WTC11 (cell line): Measurements from ENCODE around the gene ZNF649. TPM values are rescaled to one million over a fixed set of nuclear protein-coding genes. Genes with fewer than 3 reads are reported as not detected.

Experiments used
- ATAC-seq: fragments of 200-7000 bp; cut with Tn5 transposase; 2 replicates; pipeline ENCODE4 v1.10.0; 2021; ENCODE audit warnings: mild to moderate bottlenecking, moderate library complexity
- CTCF ChIA-PET: fragments of 300-600 bp; sonication (Branson Sonifier 250); formaldehyde crosslinking; loops from one replicate; lab custom pipeline; 2021; ENCODE audit warnings: antibody characterized with exemption; lab: Charles Lee
- POLR2A ChIA-PET: fragments of 350-600 bp; sonication (Branson Sonifier 250); formaldehyde crosslinking; loops from one replicate; lab custom pipeline; 2021; ENCODE audit warnings: antibody characterized with exemption; lab: Charles Lee
- DNase-seq: peaks from one replicate; pipeline ENCODE4 v3.0.0; 2021; ENCODE audit warnings: low spot score
- H3K27ac Mint-ChIP-seq: 2 replicates; pipeline ENCODE4 v1.8.0; 2021; ENCODE audit warnings: mixed read lengths
- H3K27me3 Mint-ChIP-seq: 2 replicates; pipeline ENCODE4 v1.8.0; 2021; ENCODE audit warnings: low read depth, mild to moderate bottlenecking, moderate library complexity, mixed read lengths
- H3K36me3 Mint-ChIP-seq: 2 replicates; pipeline ENCODE4 v1.8.0; 2021; ENCODE audit warnings: mixed read lengths
- H3K4me1 Mint-ChIP-seq: 2 replicates; pipeline ENCODE4 v1.8.0; 2022; ENCODE audit warnings: mixed read lengths
- H3K4me3 Mint-ChIP-seq: 2 replicates; pipeline ENCODE4 v1.8.0; 2021; ENCODE audit warnings: mild to moderate bottlenecking, moderate library complexity, mixed read lengths
- H3K9me3 Mint-ChIP-seq: 2 replicates; pipeline ENCODE4 v1.8.0; 2021; ENCODE audit warnings: mixed read lengths
- CREB1 ChIP-seq: sonication (generic); formaldehyde crosslinking; IDR thresholded peaks from 2 replicates; pipeline ENCODE4 v1.8.0; 2023; ENCODE audit warnings: mild to moderate bottlenecking, missing genetic modification reagents
- CREM ChIP-seq: sonication (generic); formaldehyde crosslinking; IDR thresholded peaks from 2 replicates; pipeline ENCODE4 v1.8.1; 2022; ENCODE audit warnings: mild to moderate bottlenecking, missing genetic modification reagents, moderate library complexity
- EMX1 ChIP-seq: fragments of 250-450 bp; sonication (Bioruptor Pico); IDR thresholded peaks from 2 replicates; pipeline ENCODE4 v1.8.0; 2021; ENCODE audit warnings: mild to moderate bottlenecking
- FOXK1 ChIP-seq: sonication (generic); formaldehyde crosslinking; IDR thresholded peaks from 2 replicates; pipeline ENCODE4 v1.8.0; 2022; ENCODE audit warnings: mild to moderate bottlenecking, moderate library complexity, missing genetic modification reagents
- GRHL2 ChIP-seq: fragments of 250-450 bp; sonication (Bioruptor Pico); IDR thresholded peaks from 2 replicates; pipeline ENCODE4 v1.8.0; 2022; ENCODE audit warnings: mild to moderate bottlenecking, moderate library complexity; ENCODE audit not compliant: insufficient replicate concordance, severe bottlenecking
- JUN ChIP-seq: sonication (generic); formaldehyde crosslinking; IDR thresholded peaks from 2 replicates; pipeline ENCODE4 v1.8.0; 2023; ENCODE audit warnings: mild to moderate bottlenecking, missing genetic modification reagents
- MAX ChIP-seq: sonication (generic); formaldehyde crosslinking; IDR thresholded peaks from 2 replicates; pipeline ENCODE4 v1.8.0; 2022; ENCODE audit warnings: mild to moderate bottlenecking, missing genetic modification reagents
- NFATC4 ChIP-seq: fragments of 250-450 bp; sonication (Bioruptor Pico); IDR thresholded peaks from 2 replicates; pipeline ENCODE4 v1.9.0; 2021; ENCODE audit warnings: mild to moderate bottlenecking
- NFYB ChIP-seq: sonication (generic); formaldehyde crosslinking; conservative IDR thresholded peaks from 2 replicates; pipeline ENCODE4 v1.8.0; 2022; ENCODE audit warnings: low read depth, missing genetic modification reagents
- OVOL2 ChIP-seq: fragments of 250-450 bp; sonication (Bioruptor Pico); IDR thresholded peaks from 2 replicates; pipeline ENCODE4 v1.9.0; 2021; ENCODE audit warnings: mild to moderate bottlenecking, borderline replicate concordance
- RORB ChIP-seq: fragments of 250-450 bp; sonication (Bioruptor Pico); IDR thresholded peaks from 2 replicates; pipeline ENCODE4 v1.9.0; 2021; ENCODE audit warnings: mild to moderate bottlenecking
- ZBTB21 ChIP-seq: sonication (generic); formaldehyde crosslinking; IDR thresholded peaks from 2 replicates; pipeline ENCODE4 v1.8.1; 2023; ENCODE audit warnings: mild to moderate bottlenecking, missing genetic modification reagents, borderline replicate concordance
- total RNA-seq: library from RNA; stranded (reverse); gene quantifications from 3 replicates; pipeline ENCODE4 v1.2.3, GENCODE V29; 2021
- TF ChIP-seq, protein P1 (sequence below): fragments of 250-450 bp; sonication (Bioruptor Pico); conservative IDR thresholded peaks from 2 replicates; pipeline ENCODE4 v1.9.0; 2021; ENCODE audit warnings: mild to moderate bottlenecking
- TF ChIP-seq, protein P2 (sequence below): fragments of 250-450 bp; sonication (Bioruptor Pico); IDR thresholded peaks from 2 replicates; pipeline ENCODE4 v1.9.0; 2021; ENCODE audit warnings: moderate library complexity, mild to moderate bottlenecking, inconsistent platforms, borderline replicate concordance
- TF ChIP-seq, protein P3 (sequence below): sonication (generic); formaldehyde crosslinking; IDR thresholded peaks from 2 replicates; pipeline ENCODE4 v1.8.0; 2023; ENCODE audit warnings: mild to moderate bottlenecking, missing genetic modification reagents

The ZNF649 gene
- total RNA-seq, 1 experiment from 2014 or later, result 64.7 TPM

GRCh38 chr19:51904331-51905165, at the start of gene ZNF649 (continued):
- TF ChIP-seq, protein P1, sequence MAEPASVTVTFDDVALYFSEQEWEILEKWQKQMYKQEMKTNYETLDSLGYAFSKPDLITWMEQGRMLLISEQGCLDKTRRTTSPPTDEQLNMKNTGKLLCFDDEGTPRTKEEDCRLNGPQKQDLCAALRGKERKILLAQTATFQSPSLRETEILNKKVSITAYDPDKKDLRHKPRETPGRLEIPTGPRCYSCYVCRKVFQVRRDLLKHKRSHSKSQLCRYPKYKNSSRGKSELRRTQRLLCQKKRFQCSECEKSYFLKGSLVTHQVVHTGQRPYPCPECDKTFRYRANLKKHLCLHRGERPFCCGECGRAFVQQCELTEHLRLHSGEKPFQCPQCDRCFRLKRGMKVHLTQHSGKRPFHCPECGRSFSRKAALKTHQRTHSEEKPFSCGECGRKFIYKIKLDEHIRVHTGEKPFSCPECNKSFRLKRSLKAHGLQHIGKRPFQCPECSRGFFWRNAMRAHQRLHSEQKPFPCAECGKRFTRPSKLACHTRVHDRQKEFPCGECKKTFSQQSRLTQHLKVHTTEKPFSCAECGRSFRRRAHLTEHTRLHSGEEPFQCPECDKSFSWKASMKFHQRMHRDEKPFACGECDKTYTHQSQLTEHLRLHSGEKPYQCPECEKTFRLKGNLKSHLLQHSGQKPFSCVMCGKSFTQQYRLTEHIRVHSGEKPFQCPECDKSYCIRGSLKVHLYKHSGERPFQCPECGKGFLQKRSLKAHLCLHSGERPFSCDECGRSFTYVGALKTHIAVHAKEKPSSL (CRISPR knock-in tag), result no peak
- TF ChIP-seq RORB (no peak), NFATC4 (CRISPR knock-in tag) (no peak), OVOL2 (CRISPR knock-in tag) (no peak), GRHL2 (CRISPR knock-in tag) (no peak), CREB1 (CRISPR knock-in tag) (no peak)

GRCh38 chr19:51948975-51949374, 44.2 kb upstream of the ZNF649 start:
- peaks cover 83% of the 10 kb centered on the region for H3K36me3 Mint-ChIP-seq
- ChIA-PET CTCF (no interaction called here), POLR2A (no interaction called here)
- peak overlapping the region; percentile 26 for H3K4me3 Mint-ChIP-seq
- 0 out of 2 replicates have a peak, but pooled peaks have one; percentile 22 for ATAC-seq
- no peaks in the 10 kb centered on the region for H3K4me1 Mint-ChIP-seq
- peaks cover 10% of the 10 kb centered on the region; the same call in 1 of the 2 replicates for H3K27me3 Mint-ChIP-seq
- H3K27ac Mint-ChIP-seq, result no peak overlapping the region
- peak; percentile 15 for DNase-seq
- TF ChIP-seq, protein P1 (CRISPR knock-in tag), result no peak
- TF ChIP-seq NFATC4 (CRISPR knock-in tag), result no peak
- no peak for TF ChIP-seq CREM (CRISPR knock-in tag)
- no peak for TF ChIP-seq FOXK1
- no peak for TF ChIP-seq ZBTB21 (CRISPR knock-in tag)
- TF ChIP-seq MAX, result no peak
- no peak for TF ChIP-seq EMX1 (CRISPR knock-in tag)
- TF ChIP-seq, protein P2, sequence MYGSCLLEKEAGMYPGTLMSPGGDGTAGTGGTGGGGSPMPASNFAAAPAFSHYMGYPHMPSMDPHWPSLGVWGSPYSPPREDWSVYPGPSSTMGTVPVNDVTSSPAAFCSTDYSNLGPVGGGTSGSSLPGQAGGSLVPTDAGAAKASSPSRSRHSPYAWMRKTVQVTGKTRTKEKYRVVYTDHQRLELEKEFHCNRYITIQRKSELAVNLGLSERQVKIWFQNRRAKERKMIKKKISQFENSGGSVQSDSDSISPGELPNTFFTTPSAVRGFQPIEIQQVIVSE (CRISPR knock-in tag), result no peak
- TF ChIP-seq, protein P3, sequence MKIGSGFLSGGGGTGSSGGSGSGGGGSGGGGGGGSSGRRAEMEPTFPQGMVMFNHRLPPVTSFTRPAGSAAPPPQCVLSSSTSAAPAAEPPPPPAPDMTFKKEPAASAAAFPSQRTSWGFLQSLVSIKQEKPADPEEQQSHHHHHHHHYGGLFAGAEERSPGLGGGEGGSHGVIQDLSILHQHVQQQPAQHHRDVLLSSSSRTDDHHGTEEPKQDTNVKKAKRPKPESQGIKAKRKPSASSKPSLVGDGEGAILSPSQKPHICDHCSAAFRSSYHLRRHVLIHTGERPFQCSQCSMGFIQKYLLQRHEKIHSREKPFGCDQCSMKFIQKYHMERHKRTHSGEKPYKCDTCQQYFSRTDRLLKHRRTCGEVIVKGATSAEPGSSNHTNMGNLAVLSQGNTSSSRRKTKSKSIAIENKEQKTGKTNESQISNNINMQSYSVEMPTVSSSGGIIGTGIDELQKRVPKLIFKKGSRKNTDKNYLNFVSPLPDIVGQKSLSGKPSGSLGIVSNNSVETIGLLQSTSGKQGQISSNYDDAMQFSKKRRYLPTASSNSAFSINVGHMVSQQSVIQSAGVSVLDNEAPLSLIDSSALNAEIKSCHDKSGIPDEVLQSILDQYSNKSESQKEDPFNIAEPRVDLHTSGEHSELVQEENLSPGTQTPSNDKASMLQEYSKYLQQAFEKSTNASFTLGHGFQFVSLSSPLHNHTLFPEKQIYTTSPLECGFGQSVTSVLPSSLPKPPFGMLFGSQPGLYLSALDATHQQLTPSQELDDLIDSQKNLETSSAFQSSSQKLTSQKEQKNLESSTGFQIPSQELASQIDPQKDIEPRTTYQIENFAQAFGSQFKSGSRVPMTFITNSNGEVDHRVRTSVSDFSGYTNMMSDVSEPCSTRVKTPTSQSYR (CRISPR knock-in tag), result no peak
- TF ChIP-seq JUN (CRISPR knock-in tag), result no peak
- no peak for TF ChIP-seq NFYB (CRISPR knock-in tag)
- H3K9me3 Mint-ChIP-seq, result peaks cover 83% of the 10 kb centered on the region
